ENCODE results near the gene TMEM132A. TPM values are rescaled to one million over a fixed set of nuclear protein-coding genes. Genes with fewer than 3 reads are reported as not detected.

TMEM132A gene
- total RNA-seq, 2 donors from 2014 or later: 9.3 to 12.2 TPM

- intact Hi-C loops (cut with DNase I): no loop called here
- peaks cover 13 to 20% of the 10 kb centered on the region in 2 donors for H3K36me3 ChIP-seq (replicated peaks in 1 of 2; ENCODE audit: insufficient read depth in 1 of 2, low read depth in 2 of 2)
- H3K27me3 ChIP-seq: no peaks in the 10 kb centered on the region
- no peak for TF ChIP-seq POLR2A (IDR thresholded peaks at IDR 0.05)
- no peak for TF ChIP-seq CTCF (IDR thresholded peaks at IDR 0.05)
- DNase-seq: no peak
- H3K9me3 ChIP-seq: no peaks in the 10 kb centered on the region
- H3K4me1 ChIP-seq: peaks cover 39% of the 10 kb centered on the region
- ATAC-seq: no peak
- no peak overlapping the region for H3K4me3 ChIP-seq
- H3K27ac ChIP-seq: no peak overlapping the region
- 94 to 100% methylated on average over 1 of the region's 1 CpG for WGBS, 2 donors
These were observed 7.0 kb upstream of the TMEM132A start for GRCh38 chr11:60917267-60917666.

- no peak for ATAC-seq
- TF ChIP-seq POLR2A (IDR thresholded peaks at IDR 0.05) (no peak), CTCF (IDR thresholded peaks at IDR 0.05) (no peak)
- Histone ChIP-seq H3K36me3 (replicated peaks in 1 of 2; ENCODE audit: insufficient read depth in 1 of 2, low read depth in 2 of 2) (peaks cover 19 to 20% of the 10 kb centered on the region in 2 donors), H3K9me3 (no peaks in the 10 kb centered on the region), H3K27ac (no peak overlapping the region), H3K27me3 (no peaks in the 10 kb centered on the region), H3K4me3 (no peak overlapping the region), H3K4me1 (peaks cover 34% of the 10 kb centered on the region)
- DNase-seq: no peak
- 83 to 85% methylated on average over 4 of the region's 4 CpGs for WGBS, 2 donors
- intact Hi-C loops (cut with DNase I): no loop called here
These were observed 5.9 kb upstream of the TMEM132A start for GRCh38 chr11:60918251-60918938.

GRCh38 chr11:60918939-60919265 is 5.4 kb upstream of the TMEM132A start:
- Histone ChIP-seq H3K4me1 (peaks cover 37% of the 10 kb centered on the region), H3K27me3 (no peaks in the 10 kb centered on the region), H3K36me3 (replicated peaks in 1 of 2; ENCODE audit: insufficient read depth in 1 of 2, low read depth in 2 of 2) (peaks cover 19 to 20% of the 10 kb centered on the region in 2 donors), H3K27ac (no peak overlapping the region), H3K4me3 (no peak overlapping the region), H3K9me3 (no peaks in the 10 kb centered on the region)
- DNase-seq (no peak), ATAC-seq (no peak)
- 51 to 64% methylated on average over 2 of the region's 2 CpGs for WGBS, 2 donors
- TF ChIP-seq POLR2A (IDR thresholded peaks at IDR 0.05) (no peak), CTCF (IDR thresholded peaks at IDR 0.05) (no peak)
- intact Hi-C loops (cut with DNase I): no loop called here

GRCh38 chr11:60919320-60919719 is 4.9 kb upstream of the TMEM132A start:
- H3K9me3 ChIP-seq: no peaks in the 10 kb centered on the region
- no peak overlapping the region for H3K27ac ChIP-seq
- H3K4me1 ChIP-seq: peaks cover 41% of the 10 kb centered on the region
- no peak for TF ChIP-seq CTCF (IDR thresholded peaks at IDR 0.05)
- TF ChIP-seq POLR2A (IDR thresholded peaks at IDR 0.05): no peak
- ATAC-seq (no peak), DNase-seq (no peak)
- 68 to 87% methylated on average over 1 of the region's 1 CpG for WGBS, 2 donors
- intact Hi-C loops (cut with DNase I): no loop called here
- H3K27me3 ChIP-seq: no peaks in the 10 kb centered on the region
- peaks cover 19 to 20% of the 10 kb centered on the region in 2 donors for H3K36me3 ChIP-seq (replicated peaks in 1 of 2; ENCODE audit: insufficient read depth in 1 of 2, low read depth in 2 of 2)
- no peak overlapping the region for H3K4me3 ChIP-seq

GRCh38 chr11:60919956-60920355 is 4.3 kb upstream of the TMEM132A start:
- H3K36me3 ChIP-seq (replicated peaks in 1 of 2; ENCODE audit: insufficient read depth in 1 of 2, low read depth in 2 of 2): peaks cover 19 to 20% of the 10 kb centered on the region in 2 donors
- no peak for ATAC-seq
- peaks cover 0 to 5% of the 10 kb centered on the region in 2 donors for H3K27me3 ChIP-seq
- TF ChIP-seq POLR2A (IDR thresholded peaks at IDR 0.05): no peak
- TF ChIP-seq CTCF (IDR thresholded peaks at IDR 0.05): no peak
- no peak overlapping the region for H3K4me3 ChIP-seq
- no peak for DNase-seq
- no peaks in the 10 kb centered on the region for H3K9me3 ChIP-seq
- 57 to 67% methylated on average over 2 of the region's 2 CpGs for WGBS, 2 donors
- intact Hi-C loops (cut with DNase I): no loop called here
- H3K4me1 ChIP-seq: peaks cover 44% of the 10 kb centered on the region
- H3K27ac ChIP-seq: no peak overlapping the region
